ENCODE data around the gene SRBD1. TPM values are rescaled to one million over a fixed set of nuclear protein-coding genes. Genes with fewer than 3 reads are reported as not detected.

The SRBD1 gene
- total RNA-seq, 1 donor from 2014 or later: 11.2 TPM

DNA sequence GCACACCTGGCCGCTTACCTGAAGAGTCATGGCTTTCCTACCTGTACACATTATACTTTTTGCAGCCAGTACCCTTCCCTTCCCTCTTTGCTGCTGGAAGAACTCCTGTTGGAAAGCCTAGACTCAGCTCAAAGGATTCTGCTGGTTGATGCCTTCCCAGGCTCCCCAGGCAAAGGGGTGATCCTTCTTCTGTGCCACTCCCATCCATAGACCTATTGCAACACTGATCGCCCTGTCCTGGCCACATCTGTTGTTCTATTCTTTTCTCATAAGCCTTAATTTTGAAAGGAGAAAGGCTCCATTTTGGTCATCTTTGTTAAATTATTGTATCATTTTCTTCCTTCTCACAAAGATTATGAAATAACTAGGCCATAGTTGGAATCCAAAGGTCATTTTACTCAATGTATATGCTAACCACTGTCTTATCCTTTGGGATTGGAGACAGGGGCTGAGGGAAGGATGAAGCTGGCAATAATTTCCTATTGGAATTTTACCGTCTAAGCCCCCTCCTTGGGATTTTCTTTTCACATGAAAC, 37.0 kb upstream of the SRBD1 start:
- Mint-ChIP-seq H3K9me3 (ENCODE audit: low read depth) (no peaks in the 10 kb centered on the region), H3K4me3 (ENCODE audit: unreplicated experiment) (no peak overlapping the region), H3K4me1 (ENCODE audit: low read depth) (peaks cover 28% of the 10 kb centered on the region), H3K27ac (ENCODE audit: unreplicated experiment) (no peak overlapping the region), H3K27me3 (ENCODE audit: low read depth) (no peaks in the 10 kb centered on the region), H3K36me3 (ENCODE audit: low read depth) (no peaks in the 10 kb centered on the region)
- TF ChIP-seq, protein P1, sequence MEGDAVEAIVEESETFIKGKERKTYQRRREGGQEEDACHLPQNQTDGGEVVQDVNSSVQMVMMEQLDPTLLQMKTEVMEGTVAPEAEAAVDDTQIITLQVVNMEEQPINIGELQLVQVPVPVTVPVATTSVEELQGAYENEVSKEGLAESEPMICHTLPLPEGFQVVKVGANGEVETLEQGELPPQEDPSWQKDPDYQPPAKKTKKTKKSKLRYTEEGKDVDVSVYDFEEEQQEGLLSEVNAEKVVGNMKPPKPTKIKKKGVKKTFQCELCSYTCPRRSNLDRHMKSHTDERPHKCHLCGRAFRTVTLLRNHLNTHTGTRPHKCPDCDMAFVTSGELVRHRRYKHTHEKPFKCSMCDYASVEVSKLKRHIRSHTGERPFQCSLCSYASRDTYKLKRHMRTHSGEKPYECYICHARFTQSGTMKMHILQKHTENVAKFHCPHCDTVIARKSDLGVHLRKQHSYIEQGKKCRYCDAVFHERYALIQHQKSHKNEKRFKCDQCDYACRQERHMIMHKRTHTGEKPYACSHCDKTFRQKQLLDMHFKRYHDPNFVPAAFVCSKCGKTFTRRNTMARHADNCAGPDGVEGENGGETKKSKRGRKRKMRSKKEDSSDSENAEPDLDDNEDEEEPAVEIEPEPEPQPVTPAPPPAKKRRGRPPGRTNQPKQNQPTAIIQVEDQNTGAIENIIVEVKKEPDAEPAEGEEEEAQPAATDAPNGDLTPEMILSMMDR (IDR thresholded peaks at IDR 0.05): no peak
- no peak for DNase-seq (ENCODE audit: low spot score)

DNA sequence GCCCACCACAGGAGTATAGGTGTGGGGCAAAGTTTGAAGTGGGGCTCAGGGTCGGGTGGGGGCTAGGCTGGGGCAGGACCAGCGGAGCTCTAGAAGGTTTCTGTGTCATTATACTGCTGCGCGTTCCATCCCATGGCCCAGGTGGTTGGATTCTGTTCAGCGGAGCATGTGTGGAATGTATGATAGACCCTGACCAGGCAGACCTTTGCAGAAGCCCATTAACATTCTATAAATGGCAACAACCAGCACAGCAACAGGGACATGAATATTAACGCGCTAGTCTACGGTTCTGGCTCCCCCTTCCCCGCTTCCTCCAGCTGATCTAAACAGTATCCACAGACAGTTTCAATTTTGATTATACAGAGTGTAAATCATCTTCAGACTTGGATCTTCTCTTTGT, 36.3 kb upstream of the SRBD1 start:
- Mint-ChIP-seq H3K27me3 (ENCODE audit: low read depth) (no peaks in the 10 kb centered on the region), H3K36me3 (ENCODE audit: low read depth) (no peaks in the 10 kb centered on the region), H3K4me3 (ENCODE audit: unreplicated experiment) (no peak overlapping the region), H3K9me3 (ENCODE audit: low read depth) (no peaks in the 10 kb centered on the region), H3K4me1 (ENCODE audit: low read depth) (peaks cover 22% of the 10 kb centered on the region), H3K27ac (ENCODE audit: unreplicated experiment) (no peak overlapping the region)
- TF ChIP-seq, protein P1 (IDR thresholded peaks at IDR 0.05): no peak
- no peak for DNase-seq (ENCODE audit: low spot score)

DNA sequence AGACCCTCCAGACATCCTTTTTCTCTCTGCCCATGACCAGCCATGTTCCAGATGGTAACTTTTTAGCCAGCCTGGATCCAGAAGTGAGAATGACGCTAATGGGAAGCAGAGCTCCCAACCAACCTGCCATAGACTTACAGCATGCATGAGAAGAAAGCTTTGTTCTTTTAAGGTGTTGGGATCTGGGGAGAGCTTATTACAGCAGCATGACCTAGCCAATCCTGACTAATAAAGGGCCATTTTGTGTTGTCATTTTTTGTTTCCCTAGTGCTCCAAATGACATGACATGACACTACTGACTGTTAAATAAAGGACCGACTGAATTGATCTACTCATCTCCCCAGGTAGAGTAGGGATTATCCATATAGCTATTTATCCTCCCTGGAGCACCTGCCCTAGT, 35.2 kb upstream of the SRBD1 start:
- no peaks in the 10 kb centered on the region for H3K36me3 Mint-ChIP-seq (ENCODE audit: low read depth)
- TF ChIP-seq, protein P1 (IDR thresholded peaks at IDR 0.05): no peak
- H3K9me3 Mint-ChIP-seq (ENCODE audit: low read depth): no peaks in the 10 kb centered on the region
- peaks cover 17% of the 10 kb centered on the region for H3K4me1 Mint-ChIP-seq (ENCODE audit: low read depth)
- no peak overlapping the region for H3K27ac Mint-ChIP-seq (ENCODE audit: unreplicated experiment)
- H3K27me3 Mint-ChIP-seq (ENCODE audit: low read depth): peaks cover 9% of the 10 kb centered on the region
- no peak for DNase-seq (ENCODE audit: low spot score)
- no peak overlapping the region for H3K4me3 Mint-ChIP-seq (ENCODE audit: unreplicated experiment)

DNA sequence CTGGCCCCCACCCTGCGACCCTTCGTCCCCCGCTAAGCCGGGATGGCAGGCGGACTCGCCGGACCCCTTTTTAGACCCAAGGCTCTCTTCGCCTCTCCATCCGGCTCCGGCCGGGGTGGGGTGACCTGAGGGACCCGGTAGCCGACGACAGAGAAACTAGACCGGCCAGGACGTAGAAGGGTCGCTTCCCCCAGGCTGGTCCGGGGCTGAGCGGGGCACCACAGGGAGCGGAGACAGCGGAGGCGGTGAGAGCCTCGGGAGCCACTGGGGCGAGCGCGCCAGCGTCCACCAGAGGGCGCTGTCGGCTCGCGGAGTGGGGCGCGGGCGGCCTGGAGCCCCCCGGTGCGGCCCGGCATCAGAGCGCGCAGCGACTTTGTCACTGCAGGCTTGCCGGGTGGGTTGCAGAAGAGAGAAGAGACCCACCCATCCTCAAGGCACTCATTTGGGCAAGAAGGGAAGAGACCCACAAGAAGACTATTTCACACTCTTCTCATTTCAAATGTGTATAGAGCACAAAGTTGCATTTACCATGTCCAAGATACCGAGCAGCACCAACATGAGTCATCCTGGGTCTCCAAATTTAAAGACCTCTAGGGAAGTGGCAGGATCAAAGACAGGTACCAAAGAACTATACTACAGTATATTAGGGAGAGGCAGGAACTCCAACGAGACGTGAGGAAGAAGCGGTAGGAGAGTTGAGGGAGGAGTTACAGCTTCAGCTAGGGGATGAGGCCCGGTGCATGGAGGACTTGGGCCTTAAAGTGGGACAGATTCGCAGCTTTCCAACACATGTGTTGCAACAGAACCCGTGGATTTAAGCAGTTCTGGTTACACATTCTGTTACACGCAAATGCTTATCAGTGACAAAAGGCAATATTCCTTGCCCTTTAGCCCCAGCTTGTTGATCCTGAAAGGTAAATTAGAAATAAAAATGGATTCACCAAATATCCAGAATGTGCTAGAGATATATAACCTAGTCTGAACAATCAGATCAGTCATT, 32.8 kb upstream of the SRBD1 start:
- no peaks in the 10 kb centered on the region for H3K9me3 Mint-ChIP-seq (ENCODE audit: low read depth)
- H3K27me3 Mint-ChIP-seq (ENCODE audit: low read depth): peaks cover 20% of the 10 kb centered on the region
- no peak for DNase-seq (ENCODE audit: low spot score)
- H3K27ac Mint-ChIP-seq (ENCODE audit: unreplicated experiment): no peak overlapping the region
- H3K4me1 Mint-ChIP-seq (ENCODE audit: low read depth): peaks cover 11% of the 10 kb centered on the region
- H3K36me3 Mint-ChIP-seq (ENCODE audit: low read depth): no peaks in the 10 kb centered on the region
- TF ChIP-seq, protein P1 (IDR thresholded peaks at IDR 0.05): peak; percentile 99
- H3K4me3 Mint-ChIP-seq (ENCODE audit: unreplicated experiment): peak overlapping the region; percentile 73

DNA sequence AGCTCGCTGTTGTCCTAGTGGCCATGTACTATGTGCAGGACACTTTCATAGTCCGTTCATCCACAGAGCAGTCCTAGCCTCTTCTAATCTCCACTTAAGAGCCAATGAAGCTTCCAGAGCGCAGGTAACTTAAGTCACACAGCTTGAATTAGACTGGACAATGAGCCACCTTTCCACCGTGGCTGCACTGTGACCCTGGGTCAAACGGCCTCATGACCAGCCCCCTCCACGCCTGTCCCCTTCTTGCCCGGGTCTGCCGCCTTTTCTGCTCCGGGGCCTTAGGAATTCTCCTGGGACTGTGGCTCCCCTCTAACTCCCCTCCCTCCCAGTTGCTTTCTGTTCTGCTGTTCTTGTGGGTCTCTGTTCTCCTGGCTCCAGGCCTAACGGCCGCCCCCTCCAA, 32.0 kb upstream of the SRBD1 start:
- Mint-ChIP-seq H3K4me3 (ENCODE audit: unreplicated experiment) (peak overlapping the region; percentile 73), H3K36me3 (ENCODE audit: low read depth) (no peaks in the 10 kb centered on the region), H3K9me3 (ENCODE audit: low read depth) (no peaks in the 10 kb centered on the region), H3K27me3 (ENCODE audit: low read depth) (peaks cover 23% of the 10 kb centered on the region), H3K4me1 (ENCODE audit: low read depth) (peaks cover 11% of the 10 kb centered on the region), H3K27ac (ENCODE audit: unreplicated experiment) (no peak overlapping the region)
- no peak for DNase-seq (ENCODE audit: low spot score)
- TF ChIP-seq, protein P1 (IDR thresholded peaks at IDR 0.05): no peak

Measured in chondrocyte (in vitro differentiated cells).